HG03097 (cell line): ENCODE results near the gene MAP2K5.

Experiments used
- ATAC-seq: cut with Tn5 transposase; IDR thresholded peaks from one replicate; pipeline ENCODE4 v1.9.1; 2021; ENCODE audit not compliant: unreplicated experiment, low FRiP score

Gene MAP2K5

DNA sequence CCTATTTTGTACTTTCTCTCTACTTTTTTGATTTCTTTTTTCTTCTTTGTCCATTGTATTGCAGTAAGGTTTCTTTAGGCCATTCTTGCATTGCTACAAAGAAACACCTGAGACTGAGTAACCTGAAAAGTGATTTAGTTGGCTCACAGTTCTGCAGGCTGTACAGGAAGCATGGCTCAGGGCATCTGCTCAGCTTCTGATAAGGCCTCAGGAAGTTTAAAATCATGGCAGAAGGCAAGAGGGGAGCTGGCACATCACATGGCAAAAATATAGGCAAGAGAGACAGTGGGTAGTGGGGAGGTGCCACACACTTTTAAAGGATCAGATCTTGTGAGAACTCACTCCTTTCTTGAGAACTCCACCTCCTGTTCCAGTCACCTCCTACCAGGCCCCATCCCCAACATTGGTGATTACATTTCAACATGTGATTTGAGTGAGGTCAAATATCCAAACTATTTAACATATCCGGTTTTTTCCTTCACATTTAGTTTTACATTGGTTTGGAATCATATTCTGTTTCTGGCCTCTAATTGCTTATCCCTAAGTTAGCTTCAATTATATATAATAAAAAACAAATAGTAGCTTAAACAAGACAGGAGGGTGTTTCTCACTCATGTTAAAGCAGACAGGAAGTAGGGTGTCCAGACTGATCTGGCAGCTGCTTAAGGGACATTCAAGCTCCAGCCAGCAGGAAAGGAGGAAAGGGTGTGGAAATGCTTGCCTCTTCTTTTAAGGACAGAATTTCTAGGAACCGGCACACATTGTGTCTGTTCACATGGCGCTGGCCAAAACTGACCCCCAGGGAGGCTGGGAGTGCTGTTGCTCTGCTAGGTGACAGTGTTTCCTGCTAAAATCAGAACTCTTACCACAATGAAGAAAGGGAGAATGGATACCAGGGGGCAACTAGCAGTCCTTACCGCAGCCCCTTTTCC is 254.0 kb downstream of the MAP2K5 start:
- no peak for ATAC-seq

GRCh38 chr15:67799801-67800205 is 257.3 kb downstream of the MAP2K5 start:
- ATAC-seq: no peak

GRCh38 chr15:67801142-67801541 is 258.6 kb downstream of the MAP2K5 start:
- no peak for ATAC-seq

DNA sequence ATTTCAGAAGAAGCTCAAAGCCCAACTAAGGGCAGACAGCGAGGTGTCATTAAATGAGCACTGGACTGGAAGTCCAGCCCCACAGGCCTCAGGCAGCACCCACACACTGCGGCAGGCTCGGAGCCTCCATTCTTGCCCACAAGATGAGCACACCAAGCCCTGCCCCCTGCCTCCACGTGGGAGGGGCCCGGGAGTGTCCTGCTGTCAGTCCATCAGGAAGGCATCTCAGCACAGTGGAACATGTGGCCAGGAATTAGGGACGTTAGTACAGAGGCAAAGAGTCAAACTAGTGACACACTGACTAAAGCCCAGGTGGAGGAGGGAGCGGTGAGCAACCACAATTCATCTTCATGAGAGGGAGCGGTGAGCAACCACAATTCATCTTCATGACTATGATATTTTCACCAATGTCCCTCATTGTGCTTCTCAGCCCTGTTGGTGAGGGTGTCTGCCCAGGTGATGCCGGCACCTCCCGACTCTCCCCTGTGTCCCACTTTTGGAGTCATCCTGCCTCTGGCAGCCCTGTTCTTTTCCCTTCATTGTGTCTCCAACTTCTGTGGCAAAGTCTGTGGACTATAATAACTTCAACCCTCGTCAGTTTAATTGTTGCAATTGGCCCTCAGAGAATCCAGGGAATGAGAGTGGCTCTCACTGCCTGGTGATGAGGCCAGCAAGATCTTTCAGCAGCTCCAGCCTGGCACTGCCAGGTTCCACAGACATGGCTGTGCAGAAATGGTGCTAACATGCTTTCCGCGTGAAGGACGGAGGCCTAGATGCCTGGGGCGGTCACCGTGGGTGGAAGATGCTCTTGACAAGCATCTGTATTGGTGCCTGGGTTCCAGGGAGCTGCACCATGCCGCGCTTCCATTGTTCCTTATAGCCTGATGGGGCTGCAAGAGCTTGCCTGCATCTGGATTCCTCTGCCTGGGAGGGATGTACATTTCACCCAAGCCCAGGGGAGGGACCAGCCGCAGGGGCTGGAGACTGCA is 259.7 kb downstream of the MAP2K5 start:
- ATAC-seq: no peak

DNA sequence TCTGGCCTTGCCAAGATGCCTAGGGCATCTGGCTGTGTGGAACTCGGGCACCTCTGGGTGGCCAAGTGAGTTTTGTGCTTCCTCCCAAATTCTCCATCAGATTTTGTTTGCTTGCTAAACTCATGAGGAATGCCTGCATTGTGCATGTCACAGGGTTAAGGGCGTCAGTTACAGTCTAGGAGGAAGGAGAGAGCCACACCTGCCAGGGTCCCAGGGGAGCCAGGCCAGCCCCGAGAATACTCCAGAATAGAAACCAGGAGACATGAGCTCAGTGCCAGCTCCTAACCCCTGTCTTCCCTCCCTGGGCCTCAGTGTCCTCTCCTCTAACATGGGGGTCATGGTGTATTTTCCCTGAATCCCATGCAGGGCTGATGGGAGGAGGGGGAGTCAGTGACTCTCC is 260.8 kb downstream of the MAP2K5 start:
- ATAC-seq: no peak

DNA sequence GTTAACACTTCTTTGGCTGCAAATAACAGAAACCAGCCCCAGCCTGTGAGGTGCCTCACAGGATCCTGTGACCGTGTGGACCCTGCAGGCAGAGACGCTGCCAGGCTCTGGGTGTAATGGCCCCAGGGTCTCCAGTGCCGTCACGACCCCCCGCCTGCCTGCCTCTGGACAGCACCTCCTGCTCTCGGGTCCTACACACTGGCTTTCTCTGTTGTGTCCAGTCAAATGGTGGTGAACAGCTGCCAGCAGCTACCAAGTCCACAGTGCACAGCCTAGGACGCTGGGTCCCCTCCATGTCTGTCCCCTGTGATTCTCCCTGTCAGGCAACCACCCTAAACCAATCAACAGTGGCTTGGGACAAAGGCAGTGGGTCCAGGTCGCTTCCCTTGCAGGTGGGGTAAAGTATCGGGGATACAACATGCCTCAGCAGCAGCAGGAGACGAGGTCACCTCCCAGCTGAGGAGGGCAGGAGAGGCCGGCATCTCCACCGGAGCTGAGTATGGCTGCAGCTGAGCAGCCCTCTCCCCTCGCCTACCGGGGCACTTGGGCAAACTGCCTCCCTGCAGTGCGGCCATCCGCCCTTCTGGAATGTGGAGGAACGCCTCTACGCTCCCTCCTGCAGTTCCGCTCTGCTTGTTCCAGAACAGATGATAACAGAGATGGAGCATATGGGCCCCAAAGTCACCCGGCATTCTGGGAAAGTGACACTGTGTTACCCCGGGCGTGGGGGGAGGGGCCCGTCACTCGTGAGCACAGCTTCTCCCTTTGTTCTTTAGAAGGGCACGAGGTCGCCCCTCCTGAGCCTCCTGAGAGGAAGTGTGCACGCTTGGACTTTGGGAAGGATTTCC is 261.7 kb downstream of the MAP2K5 start:
- no peak for ATAC-seq

DNA sequence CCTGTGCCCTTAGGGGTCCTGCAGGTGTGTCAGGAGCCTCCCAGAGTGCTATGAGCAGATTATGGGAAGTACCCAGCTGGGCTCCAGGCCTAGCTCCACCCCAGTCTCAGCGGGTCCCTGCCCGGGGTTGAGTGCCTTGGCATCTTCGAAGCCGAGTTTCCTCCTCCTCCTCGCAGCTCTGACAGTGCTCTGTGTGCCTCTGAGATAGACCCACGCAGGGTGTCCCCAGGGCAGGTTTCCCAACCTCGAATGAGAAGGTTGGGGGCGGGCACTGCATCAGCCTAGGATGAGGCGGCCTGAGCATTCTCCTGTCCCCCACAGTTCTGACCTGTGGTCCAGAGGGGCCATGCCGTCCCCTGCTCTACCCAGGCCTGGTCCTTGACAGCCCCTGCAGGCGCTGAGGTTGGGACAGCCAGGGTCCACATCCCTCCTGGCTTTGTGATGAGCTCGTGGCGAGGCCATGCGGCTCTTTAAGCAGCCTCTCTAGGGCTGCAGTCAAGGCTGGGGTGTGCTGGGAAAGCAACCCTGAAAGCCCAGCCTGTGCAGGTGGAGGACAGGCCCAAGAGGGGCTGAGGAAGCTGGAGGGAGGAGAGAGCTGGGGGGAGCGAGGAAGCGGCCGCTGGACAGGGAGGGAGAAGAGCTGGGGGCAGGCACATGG is 262.6 kb downstream of the MAP2K5 start:
- ATAC-seq: no peak

GRCh38 chr15:67805666-67806516 is 263.4 kb downstream of the MAP2K5 start:
- ATAC-seq: no peak

GRCh38 chr15:67806536-67806935 is 264.0 kb downstream of the MAP2K5 start:
- ATAC-seq: no peak

- ATAC-seq: no peak
Observed at GRCh38 chr15:67807141-67807540, 264.6 kb downstream of the MAP2K5 start.

- ATAC-seq: no peak
Observed at GRCh38 chr15:67807836-67808235, 265.3 kb downstream of the MAP2K5 start.

- no peak for ATAC-seq
Observed at GRCh38 chr15:67808821-67809220, 266.3 kb downstream of the MAP2K5 start.

DNA sequence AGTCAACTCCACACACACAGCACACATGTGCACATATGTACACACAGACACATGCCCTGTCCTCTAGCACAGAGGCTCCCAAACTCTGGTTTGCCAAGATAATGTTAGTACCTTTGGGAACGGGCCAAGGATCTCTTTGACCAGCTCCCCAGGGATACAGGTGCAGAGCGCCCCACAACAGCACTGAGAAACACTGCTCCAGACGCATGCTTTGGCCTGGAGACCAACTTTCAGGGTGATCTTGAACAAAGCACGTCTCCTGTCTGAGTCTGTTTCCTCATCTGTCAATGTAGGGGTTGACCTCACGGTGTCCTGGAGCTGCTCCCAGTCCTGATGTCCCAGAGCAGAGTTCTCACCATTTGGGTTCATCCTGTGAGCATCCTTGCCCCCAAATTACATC is 266.9 kb downstream of the MAP2K5 start:
- ATAC-seq: no peak

DNA sequence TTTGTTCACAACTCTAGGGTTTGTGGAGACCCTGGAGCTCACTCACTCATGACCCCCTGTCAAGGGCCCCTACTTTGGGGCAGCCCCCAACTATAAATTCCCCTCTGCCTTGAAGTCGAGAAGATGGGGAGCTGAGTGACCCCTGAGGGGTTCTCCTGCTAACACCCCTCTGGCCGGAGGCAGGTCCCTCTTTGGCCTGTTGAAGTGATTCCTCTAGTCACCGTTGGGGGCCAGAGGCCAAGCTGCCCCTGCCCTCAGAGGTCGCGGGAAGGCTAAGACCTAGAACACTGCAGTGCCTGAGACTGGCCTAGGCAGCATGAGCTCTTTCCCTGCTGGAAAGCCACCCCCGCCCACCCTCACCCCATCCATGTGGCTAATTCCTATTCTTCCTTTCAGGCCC is 267.4 kb downstream of the MAP2K5 start:
- no peak for ATAC-seq

GRCh38 chr15:67812241-67812644 is 269.7 kb downstream of the MAP2K5 start:
- no peak for ATAC-seq

GRCh38 chr15:67813104-67813634 is 270.7 kb downstream of the MAP2K5 start:
- no peak for ATAC-seq

DNA sequence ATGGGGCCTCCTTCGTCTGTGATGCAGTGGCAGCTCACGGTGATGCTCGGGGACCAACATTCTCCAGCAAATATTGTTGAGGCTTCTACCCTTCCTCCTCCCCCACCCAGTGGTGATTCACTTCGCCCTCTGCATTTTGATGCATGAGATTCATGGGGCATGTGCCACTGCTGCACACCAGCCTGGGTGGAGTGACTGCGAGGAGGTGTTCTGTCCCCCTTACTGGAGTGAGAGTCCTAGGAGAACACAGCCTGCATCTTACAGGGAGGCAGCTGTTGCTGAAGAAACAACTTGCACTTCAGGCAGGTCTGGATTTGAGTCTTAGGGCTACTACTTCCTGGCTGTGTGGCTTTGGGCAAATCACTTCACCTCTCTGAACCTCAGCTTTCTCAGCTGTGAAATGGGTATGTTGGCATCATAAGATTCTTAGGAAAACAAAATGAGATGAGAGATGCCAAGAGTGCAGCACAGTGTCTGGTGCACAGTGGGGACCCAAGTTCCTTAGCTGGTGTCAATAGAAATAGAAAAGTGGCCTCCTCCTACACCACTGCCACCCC is 272.6 kb downstream of the MAP2K5 start:
- ATAC-seq: no peak

- no peak for ATAC-seq
Observed at GRCh38 chr15:67816668-67817067, 274.2 kb downstream of the MAP2K5 start.
